GM18520 (cell line): ENCODE measurements around the gene MTX1.

Experiments used
- ATAC-seq: cut with Tn5 transposase; IDR thresholded peaks from one replicate; pipeline ENCODE4 v1.9.1; 2021; ENCODE audit not compliant: unreplicated experiment

The MTX1 gene

DNA sequence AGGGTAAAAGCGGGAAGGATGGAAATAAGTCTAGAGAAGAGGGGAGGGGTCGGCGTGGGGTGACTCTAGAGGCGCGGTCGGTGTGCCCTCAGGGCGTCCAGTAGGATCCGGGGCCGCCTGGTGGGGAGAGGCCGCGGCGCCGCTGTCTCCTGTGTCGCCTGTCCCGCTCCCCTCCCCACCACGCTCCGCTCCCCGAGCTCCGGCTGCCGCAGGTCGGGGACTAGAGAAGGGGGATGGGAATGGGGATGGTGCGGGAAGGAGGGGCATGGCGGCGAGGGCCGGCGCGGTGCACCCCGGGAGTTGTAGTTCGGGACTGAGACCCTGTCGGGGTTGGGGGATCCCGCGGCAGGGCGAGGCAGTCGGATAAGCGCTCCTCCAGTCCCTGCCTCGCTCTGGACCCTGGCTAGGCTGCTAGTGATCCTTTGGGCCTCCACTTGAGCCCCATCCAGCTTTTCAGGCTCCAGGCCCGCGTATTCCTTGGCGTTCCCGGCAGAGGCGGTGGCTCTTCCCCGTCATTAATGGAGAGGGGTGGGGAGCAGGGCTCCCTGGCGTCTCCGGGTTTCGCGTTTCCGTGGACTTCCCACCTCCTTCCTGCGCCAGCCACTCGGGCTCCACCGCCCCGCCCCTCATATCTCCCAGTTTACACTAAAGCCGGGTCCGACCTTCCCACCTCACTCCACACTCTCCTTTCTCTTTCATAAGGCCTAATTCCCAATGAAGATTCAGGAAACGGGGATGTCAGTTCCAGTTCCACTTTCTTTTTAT, 46.9 kb downstream of the MTX1 start, which contains the start of gene ENTREP3:
ENTREP3 (minus strand) TSS at position 241 of the 765 bp plus-strand sequence. CDS start 606 bp downstream, outside the sequence.
- ATAC-seq: peak; percentile 34

DNA sequence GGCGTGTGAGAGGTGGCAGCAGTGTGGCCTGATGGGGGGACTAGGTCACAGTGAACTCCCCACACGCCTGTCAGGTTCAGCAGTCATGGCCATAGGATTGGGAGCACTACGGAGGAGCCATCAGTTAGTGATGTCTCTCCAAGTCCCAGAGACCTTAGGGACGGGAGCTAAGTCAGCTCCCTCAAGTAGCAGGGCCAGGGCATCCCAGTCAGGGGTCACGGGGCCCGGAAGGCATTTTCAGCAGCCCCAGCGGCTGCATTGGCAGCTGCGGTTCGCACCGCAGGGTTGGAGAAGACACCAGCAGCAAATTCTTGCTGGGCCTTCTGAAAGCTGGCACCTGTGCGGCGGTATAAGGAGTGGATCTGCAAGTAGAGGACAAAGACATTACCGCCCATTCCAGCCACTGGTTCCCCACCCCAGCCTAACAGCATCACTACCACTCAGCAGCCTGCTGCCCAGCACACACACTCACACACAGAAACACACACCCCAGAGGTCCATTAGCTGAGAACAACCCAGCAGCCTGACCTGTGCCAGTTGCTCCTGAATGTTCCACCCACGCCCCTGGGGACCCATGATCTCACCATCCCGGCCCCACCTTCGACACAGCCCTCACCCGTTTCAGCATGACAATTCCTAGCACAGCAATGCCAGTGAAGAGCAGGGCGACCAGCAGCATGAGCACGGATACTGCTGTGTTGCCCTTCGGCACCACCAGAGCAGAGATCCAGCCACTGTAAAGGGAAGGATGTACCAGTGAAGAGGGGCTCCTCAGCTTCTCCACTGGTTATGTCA, 47.8 kb downstream of the MTX1 start:
- ATAC-seq: no peak

DNA sequence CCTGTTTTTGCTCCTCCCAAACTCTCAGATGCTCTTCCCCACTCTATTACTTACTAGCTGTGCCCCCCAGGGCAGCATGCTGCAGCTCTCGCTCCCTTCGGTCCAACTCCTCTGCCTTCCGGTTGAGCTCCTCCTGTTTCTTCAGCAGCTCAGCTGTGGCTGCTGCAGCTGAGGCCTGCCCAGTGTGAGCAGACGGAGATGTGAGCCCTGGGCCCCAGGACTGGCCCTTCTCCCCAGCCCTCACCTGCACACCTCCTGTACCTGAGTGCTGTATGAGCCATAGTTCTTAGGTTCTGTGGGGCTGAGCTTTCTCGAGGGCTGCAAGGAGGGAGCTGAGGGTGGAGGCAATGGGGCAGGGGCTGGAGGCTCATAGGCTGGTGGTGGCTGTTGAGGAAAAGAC, 51.8 kb downstream of the MTX1 start:
- ATAC-seq: no peak

DNA sequence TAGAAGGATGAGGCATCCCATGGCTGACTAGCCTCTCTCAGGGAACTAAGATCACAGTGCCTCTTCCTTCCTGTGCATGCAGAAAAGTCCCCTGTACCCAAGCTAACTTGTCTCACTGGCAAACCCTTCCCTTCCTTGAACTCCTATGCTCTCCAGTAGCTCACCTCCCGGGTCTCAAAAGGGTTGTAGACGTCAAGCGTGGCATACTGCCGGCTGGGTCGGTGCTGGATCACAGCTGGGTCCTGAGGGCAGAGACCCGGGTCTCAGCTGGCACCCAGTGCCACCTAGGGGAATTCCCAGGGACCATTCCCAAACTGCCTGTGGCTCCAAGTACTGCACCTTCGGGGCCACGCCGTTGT, 53.0 kb downstream of the MTX1 start:
- no peak for ATAC-seq

DNA sequence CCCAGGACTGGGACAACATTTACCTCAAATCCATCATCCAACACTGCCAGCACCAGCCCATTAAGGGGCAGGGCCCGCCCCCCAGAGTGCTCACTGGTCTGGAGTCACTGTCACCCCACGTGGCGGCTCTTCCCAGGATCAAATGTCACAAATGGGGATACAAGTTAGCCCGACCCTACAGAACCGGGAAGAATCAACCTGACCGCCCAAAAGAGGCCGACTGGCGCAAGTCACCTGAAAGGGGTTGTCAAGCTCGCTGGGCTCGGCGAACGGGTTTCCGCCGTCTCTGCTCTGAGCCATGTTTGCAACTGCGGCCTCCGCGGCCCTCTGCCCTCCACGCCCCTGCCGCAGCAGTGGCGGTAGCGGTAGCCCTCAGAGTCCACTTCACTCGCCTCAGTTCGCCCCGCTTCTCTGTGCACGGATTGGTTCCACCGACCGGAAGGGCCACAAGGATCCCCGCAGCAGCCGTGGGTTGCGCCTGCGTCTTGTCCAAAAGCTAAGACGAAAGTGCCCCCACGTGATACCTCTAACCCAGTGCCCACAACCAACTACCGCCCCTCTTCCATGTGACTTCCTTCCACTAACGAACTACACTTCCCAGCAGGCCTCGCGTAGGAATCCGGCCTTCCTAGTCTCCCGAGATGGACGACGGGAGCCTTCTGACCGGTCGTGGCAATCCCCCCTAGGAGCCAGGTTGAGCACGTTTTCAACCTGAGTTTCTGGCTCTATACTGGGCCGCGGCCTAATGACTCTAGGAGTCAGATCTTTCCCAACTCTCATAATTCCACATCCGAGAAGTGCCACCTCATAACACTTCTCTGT, 53.6 kb downstream of the MTX1 start, which contains the start of gene SCAMP3:
SCAMP3 (minus strand) TSS at position 509 of the 822 bp plus-strand sequence; CDS start at position 300, 209 bp downstream.
- peak; percentile 91 for ATAC-seq

DNA sequence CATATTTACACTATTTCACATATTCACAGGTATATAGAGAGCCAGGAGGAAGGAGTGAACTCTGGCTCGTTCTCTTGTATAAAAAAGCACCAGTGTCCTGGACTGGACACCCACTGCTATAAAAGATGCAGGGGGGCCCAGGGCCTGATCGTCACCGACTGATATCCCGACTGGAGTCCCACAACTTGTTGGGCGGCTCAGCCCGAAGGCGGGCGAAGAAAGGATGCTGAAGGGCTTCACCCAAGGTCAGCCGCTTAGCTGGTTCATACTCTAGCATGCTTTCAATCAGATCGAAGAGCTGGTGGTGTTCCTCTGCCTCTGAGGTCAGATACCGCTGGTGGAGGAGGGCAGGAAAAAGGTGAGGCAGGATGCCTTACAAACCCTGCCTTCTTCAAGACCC, 54.6 kb downstream of the MTX1 start:
- no peak for ATAC-seq
